ENCODE measurements around the gene GADD45B.

GADD45B gene

GRCh38 chr19:2500156-2500555 lies 24.2 kb downstream of the GADD45B start:
- H3K4me3 ChIP-seq (ENCODE audit: low read depth, low read length), result no peak overlapping the region
- no peak for TF ChIP-seq CTCF (IDR thresholded peaks at IDR 0.05; ENCODE audit: low read depth, low read length)

- no peak for TF ChIP-seq CTCF (IDR thresholded peaks at IDR 0.05; ENCODE audit: low read depth, low read length)
- H3K4me3 ChIP-seq (ENCODE audit: low read depth, low read length), result no peak overlapping the region
These were observed 24.9 kb downstream of the GADD45B start for GRCh38 chr19:2500841-2501261.

GRCh38 chr19:2503521-2504109 lies 27.7 kb downstream of the GADD45B start:
- H3K4me3 ChIP-seq (ENCODE audit: low read depth, low read length), result no peak overlapping the region
- TF ChIP-seq CTCF (IDR thresholded peaks at IDR 0.05; ENCODE audit: low read depth, low read length), result no peak

- H3K4me3 ChIP-seq (ENCODE audit: low read depth, low read length), result peak overlapping the region; percentile 18; the same call in 1 of the 2 replicates
These were observed 30.7 kb downstream of the GADD45B start for GRCh38 chr19:2506656-2507055.

- peak overlapping the region; percentile 18; the same call in 1 of the 2 replicates for H3K4me3 ChIP-seq (ENCODE audit: low read depth, low read length)
- no peak for TF ChIP-seq CTCF (IDR thresholded peaks at IDR 0.05; ENCODE audit: low read depth, low read length)
These were observed 31.2 kb downstream of the GADD45B start for GRCh38 chr19:2507109-2507508.

GRCh38 chr19:2509096-2509495 lies 33.2 kb downstream of the GADD45B start:
- no peak for TF ChIP-seq CTCF (IDR thresholded peaks at IDR 0.05; ENCODE audit: low read depth, low read length)
- no peak overlapping the region for H3K4me3 ChIP-seq (ENCODE audit: low read depth, low read length)

GRCh38 chr19:2511570-2511969 lies 35.6 kb downstream of the GADD45B start:
- TF ChIP-seq CTCF (IDR thresholded peaks at IDR 0.05; ENCODE audit: low read depth, low read length), result no peak
- H3K4me3 ChIP-seq (ENCODE audit: low read depth, low read length), result no peak overlapping the region

- H3K4me3 ChIP-seq (ENCODE audit: low read depth, low read length), result no peak overlapping the region
- TF ChIP-seq CTCF (IDR thresholded peaks at IDR 0.05; ENCODE audit: low read depth, low read length), result no peak
These were observed 36.1 kb downstream of the GADD45B start for GRCh38 chr19:2511991-2512390.
